HepG2 (cell line): ENCODE data around the gene PDLIM7. TPM values are rescaled to one million over a fixed set of nuclear protein-coding genes. Genes with fewer than 3 reads are reported as not detected.

Experiments
- CTCF ChIP-seq: sonication (generic); formaldehyde crosslinking; IDR thresholded peaks from 2 replicates; pipeline ENCODE4 v1.5.0; 2020; ENCODE audit warnings: mild to moderate bottlenecking, missing genetic modification reagents, moderate library complexity
- EEA1 ChIP-seq: sonication (generic); formaldehyde crosslinking; IDR thresholded peaks from 2 replicates; pipeline ENCODE4 v1.5.1; 2020; ENCODE audit warnings: mild to moderate bottlenecking, missing genetic modification reagents, borderline replicate concordance
- FOXK1 ChIP-seq: sonication (generic); formaldehyde crosslinking; IDR thresholded peaks from 2 replicates; pipeline ENCODE4 v1.4.0; 2020; ENCODE audit warnings: low read depth, missing genetic modification reagents, borderline replicate concordance
- HDAC6 ChIP-seq: fragments of 200-600 bp; sonication (generic); IDR thresholded peaks from 2 replicates; pipeline ENCODE4 v1.7.0; 2017; ENCODE audit warnings: mild to moderate bottlenecking, antibody characterized with exemption, low read length, low read depth
- HES4 ChIP-seq: sonication (generic); formaldehyde crosslinking; IDR thresholded peaks from 2 replicates; pipeline ENCODE4 v1.9.0; 2021; ENCODE audit warnings: mild to moderate bottlenecking, missing genetic modification reagents, borderline replicate concordance
- KLF16 ChIP-seq, 2 experiments: sonication (generic) in 1 of 2; formaldehyde crosslinking in 1 of 2; IDR thresholded peaks; 2 replicates each; pipeline versions ENCODE4 v1.6.1 to v1.8.0; 2016 to 2023; ENCODE audit warnings: missing genetic modification reagents in 2 of 2, missing compliant biosample characterization in 1 of 2
- MYC ChIP-seq: sonication (generic); formaldehyde crosslinking; IDR thresholded peaks from 2 replicates; pipeline ENCODE4 v1.9.0; 2021; ENCODE audit warnings: missing genetic modification reagents, borderline replicate concordance
- SNAPC2 ChIP-seq: sonication (generic); formaldehyde crosslinking; IDR thresholded peaks from 2 replicates; pipeline ENCODE4 v1.8.1; 2022; ENCODE audit warnings: mild to moderate bottlenecking, missing genetic modification reagents
- ZNF101 ChIP-seq: sonication (generic); formaldehyde crosslinking; IDR thresholded peaks from 2 replicates; pipeline ENCODE4 v1.4.0; 2020; ENCODE audit warnings: mild to moderate bottlenecking, low read depth, missing genetic modification reagents, borderline replicate concordance
- ZNF382 ChIP-seq: sonication (generic); formaldehyde crosslinking; IDR thresholded peaks from 2 replicates; pipeline ENCODE4 v1.5.0; 2020; ENCODE audit warnings: missing genetic modification reagents, mild to moderate bottlenecking, borderline replicate concordance
- ZNF460 ChIP-seq: sonication (generic); formaldehyde crosslinking; IDR thresholded peaks from 2 replicates; pipeline ENCODE4 v1.5.1; 2020; ENCODE audit warnings: missing genetic modification reagents, mild to moderate bottlenecking, borderline replicate concordance
- ZNF580 ChIP-seq: IDR thresholded peaks from 2 replicates; pipeline ENCODE4 v1.6.1; 2016; ENCODE audit warnings: low read depth, borderline replicate concordance
- ZNF609 ChIP-seq: sonication (generic); formaldehyde crosslinking; IDR thresholded peaks from 2 replicates; pipeline ENCODE4 v1.4.0; 2020; ENCODE audit warnings: mild to moderate bottlenecking, missing genetic modification reagents, borderline replicate concordance
- ZNF646 ChIP-seq: sonication (generic); formaldehyde crosslinking; IDR thresholded peaks from 2 replicates; pipeline ENCODE4 v1.9.0; 2021; ENCODE audit warnings: mild to moderate bottlenecking, missing genetic modification reagents
- polyA plus RNA-seq, 8 experiments: library from polyadenylated mRNA; depleted of rRNA in 3 of 8; stranded (reverse) in 7 of 8; unstranded in 1 of 8; fragments of >200 nt; fragmentation: Illumina TruSeq in 4 of 8; extraction: Trizol in 4 of 8; gene quantifications; 2 replicates each; pipeline versions ENCODE4 v1.2.1 to v1.2.3, GENCODE V29; 2011 to 2016; ENCODE audit warnings: low read depth in 4 of 8, missing spikeins in 1 of 8, mixed read lengths in 1 of 8; ENCODE audit not compliant: insufficient read depth in 1 of 8
- total RNA-seq, 5 experiments: library from RNA; depleted of rRNA; stranded (reverse); fragments of >200 nt; fragmentation: Illumina TruSeq; extraction: Trizol; gene quantifications; 2 replicates each; pipeline ENCODE4 v1.2.3, GENCODE V29; 2016; ENCODE audit warnings: low read depth in 1 of 5

Gene PDLIM7
- total and polyA plus RNA-seq, 2 of the 13 experiments (the other 11 are each of a cell fraction or from before 2014, with no cell fraction given): 21.1 to 31.3 TPM

- peak; percentile 60; the same call in 1 of the 2 replicates for TF ChIP-seq ZNF609 (CRISPR knock-in tag)
- TF ChIP-seq ZNF646: no peak
- no peak for TF ChIP-seq ZNF382 (CRISPR knock-in tag)
- no peak for TF ChIP-seq HDAC6
- TF ChIP-seq FOXK1 (CRISPR knock-in tag): no peak
- no peak for TF ChIP-seq EEA1 (CRISPR knock-in tag)
- no peak for TF ChIP-seq ZNF460 (CRISPR knock-in tag)
- peak; percentile 46 for TF ChIP-seq CTCF (CRISPR knock-in tag)
- TF ChIP-seq SNAPC2: no peak
- TF ChIP-seq ZNF580 (CRISPR knock-in tag): 0 out of 2 replicates have a peak, but pooled peaks have one; percentile 33
- TF ChIP-seq HES4 (CRISPR knock-in tag): peak; percentile 21; the same call in 1 of the 2 replicates
- peak; percentile 84 for TF ChIP-seq MYC (CRISPR knock-in tag)
- TF ChIP-seq KLF16 (CRISPR knock-in tag; IDR thresholded peaks at IDR 0.05): peak in 1 of 2 experiments; percentile 76; a peak in 2 of 4 replicates
- TF ChIP-seq ZNF101 (CRISPR knock-in tag): peak; percentile 71; the same call in 1 of the 2 replicates
Observed at GRCh38 chr5:177447611-177448243, 49.7 kb downstream of the PDLIM7 start (continued).
